CD4-positive, alpha-beta T cell (primary cell): ENCODE data around the gene APOA4. TPM values are rescaled to one million over a fixed set of nuclear protein-coding genes. Genes with fewer than 3 reads are reported as not detected.
A peak's percentile ranks its signal among the peaks of the same experiment; 100 is the strongest.

Source experiments
- ATAC-seq: fragments of 200-7000 bp; cut with Tn5 transposase; one replicate; pipeline ENCODE4 v1.10.0; 2022; ENCODE audit warnings: mild to moderate bottlenecking; ENCODE audit not compliant: poor library complexity
- CTCF ChIA-PET: fragments of 350-600 bp; sonication (Branson Sonifier 250); formaldehyde crosslinking; loops from one replicate; lab custom pipeline; 2021; ENCODE audit warnings: antibody characterized with exemption, inconsistent platforms; lab: Charles Lee
- POLR2A ChIA-PET: fragments of 350-600 bp; sonication (Branson Sonifier 250); formaldehyde crosslinking; loops from one replicate; lab custom pipeline; 2021; ENCODE audit warnings: antibody characterized with exemption, inconsistent platforms; lab: Charles Lee
- DNase-seq, 14 experiments: peaks; one replicate each; pipeline ENCODE4 v3.0.0-alpha.2; 2013 to 2020; ENCODE audit warnings: mixed read lengths in 2 of 14
- H3K27ac ChIP-seq, 2 donors: one replicate each; pipeline versions ENCODE4 v1.5.1 to v1.7.0; 2013; ENCODE audit warnings: low read length in 2 of 2, low read depth in 1 of 2, mild to moderate bottlenecking in 1 of 2
- H3K27me3 ChIP-seq, 2 experiments: 1 replicate in 1 of 2; 2 replicates in 1 of 2; pipeline versions ENCODE4 v1.6.1 to v1.7.0; 2013; ENCODE audit warnings: low read length in 2 of 2, control low read depth in 1 of 2, mild to moderate bottlenecking in 1 of 2, moderate library complexity in 1 of 2; ENCODE audit not compliant: insufficient read depth in 2 of 2, control insufficient read depth in 1 of 2
- H3K36me3 ChIP-seq: one replicate; pipeline ENCODE4 v1.6.1; 2013; ENCODE audit warnings: low read length, control low read depth; ENCODE audit not compliant: insufficient read depth
- H3K4me1 ChIP-seq: one replicate; pipeline ENCODE4 v1.6.1; 2013; ENCODE audit warnings: low read length, control low read depth; ENCODE audit not compliant: insufficient read depth
- H3K4me3 ChIP-seq: one replicate; pipeline ENCODE4 v1.5.1; 2013; ENCODE audit warnings: mild to moderate bottlenecking, low read length, moderate library complexity
- H3K9me3 ChIP-seq, 2 experiments: 1 replicate in 1 of 2; 2 replicates in 1 of 2; pipeline versions ENCODE4 v1.6.1 to v1.7.0; 2013; ENCODE audit warnings: low read length in 2 of 2, mild to moderate bottlenecking in 2 of 2, control low read depth in 1 of 2, moderate library complexity in 1 of 2; ENCODE audit not compliant: control insufficient read depth in 1 of 2, insufficient read depth in 1 of 2
- H3K27ac Mint-ChIP-seq: one replicate; pipeline ENCODE4 v1.8.0; 2020; ENCODE audit warnings: mixed read lengths
- H3K27me3 Mint-ChIP-seq: one replicate; pipeline ENCODE4 v1.8.0; 2021; ENCODE audit warnings: mixed read lengths
- H3K36me3 Mint-ChIP-seq: one replicate; pipeline ENCODE4 v1.8.0; 2021; ENCODE audit warnings: low read depth, mixed read lengths
- H3K4me1 Mint-ChIP-seq: one replicate; pipeline ENCODE4 v1.8.0; 2021; ENCODE audit warnings: low read depth, mixed read lengths
- H3K4me3 Mint-ChIP-seq: one replicate; pipeline ENCODE4 v1.8.0; 2020; ENCODE audit warnings: mild to moderate bottlenecking, mixed read lengths
- H3K9me3 Mint-ChIP-seq: one replicate; pipeline ENCODE4 v1.8.0; 2020; ENCODE audit warnings: mixed read lengths
- intact Hi-C, 2 experiments: fragments of 100-400 bp; cut with DNase I in 1 of 2; cut with micrococcal nuclease in 1 of 2; formaldehyde crosslinking; loops; one replicate each; pipeline versions ENCODE4 v1.15.1 to v1.9.0; 2023 to 2025; cut with DNase I, micrococcal nuclease
- total RNA-seq, 174 experiments: library from RNA in 2 of 174; stranded (reverse) in 2 of 174; gene quantifications; one replicate each; pipeline ENCODE4 v1.2.3 and lab custom pipeline; 2021 to 2026
- TF ChIP-seq, protein P1 (sequence below): fragments of 200-600 bp; IDR thresholded peaks from one replicate; pipeline ENCODE4 v1.8.0; 2022; ENCODE audit warnings: antibody characterized with exemption, mild to moderate bottlenecking

APOA4 gene
- total RNA-seq, 2 experiments from 2014 or later, result not detected

GRCh38 chr11:116791813-116792143 lies 31.3 kb downstream of the APOA4 start, which contains the start of gene APOA5:
TSS of gene APOA5 (minus strand) at chr11:116791879. CDS start at chr11:116791860, 19 bp downstream.
- ChIA-PET CTCF (interaction anchor here (0.5 to 2.0 kb wide), 26 partner anchors 8 to 435 kb away, joined by 3 to 17 read pairs (median 3); partner anchors contain the start of genes BUD13, PAFAH1B2 and SIK3), POLR2A (interaction anchor here (0.9 to 2.6 kb wide), 7 partner anchors 44 to 352 kb away, joined by 3 to 20 read pairs (median 5); partner anchors contain the start of genes PAFAH1B2 and SIK3)
- DNase-seq (no peak), ATAC-seq (no peak)
- no peak within 1 kb of the TSS for H3K27ac ChIP-seq
- H3K9me3 ChIP-seq, result no peaks in the 10 kb centered on the region
- no peaks in the 10 kb centered on the region for H3K27me3 ChIP-seq
- peaks cover 27% of the 10 kb centered on the region for H3K4me1 ChIP-seq
- intact Hi-C loops, result loop anchor here (1.0 to 5.0 kb wide), 4 partner anchors 45 to 435 kb away; no protein-coding TSS in a partner anchor
- no peak within 1 kb of the TSS for H3K4me3 ChIP-seq
- no peaks in the 10 kb centered on the region for H3K9me3 Mint-ChIP-seq
- H3K4me3 Mint-ChIP-seq, result peak within 1 kb of the TSS; percentile 85
- TF ChIP-seq, protein P1, sequence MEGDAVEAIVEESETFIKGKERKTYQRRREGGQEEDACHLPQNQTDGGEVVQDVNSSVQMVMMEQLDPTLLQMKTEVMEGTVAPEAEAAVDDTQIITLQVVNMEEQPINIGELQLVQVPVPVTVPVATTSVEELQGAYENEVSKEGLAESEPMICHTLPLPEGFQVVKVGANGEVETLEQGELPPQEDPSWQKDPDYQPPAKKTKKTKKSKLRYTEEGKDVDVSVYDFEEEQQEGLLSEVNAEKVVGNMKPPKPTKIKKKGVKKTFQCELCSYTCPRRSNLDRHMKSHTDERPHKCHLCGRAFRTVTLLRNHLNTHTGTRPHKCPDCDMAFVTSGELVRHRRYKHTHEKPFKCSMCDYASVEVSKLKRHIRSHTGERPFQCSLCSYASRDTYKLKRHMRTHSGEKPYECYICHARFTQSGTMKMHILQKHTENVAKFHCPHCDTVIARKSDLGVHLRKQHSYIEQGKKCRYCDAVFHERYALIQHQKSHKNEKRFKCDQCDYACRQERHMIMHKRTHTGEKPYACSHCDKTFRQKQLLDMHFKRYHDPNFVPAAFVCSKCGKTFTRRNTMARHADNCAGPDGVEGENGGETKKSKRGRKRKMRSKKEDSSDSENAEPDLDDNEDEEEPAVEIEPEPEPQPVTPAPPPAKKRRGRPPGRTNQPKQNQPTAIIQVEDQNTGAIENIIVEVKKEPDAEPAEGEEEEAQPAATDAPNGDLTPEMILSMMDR, result no peak
- H3K36me3 Mint-ChIP-seq, result peaks cover 16% of the 10 kb centered on the region
- H3K27me3 Mint-ChIP-seq, result peaks cover 4% of the 10 kb centered on the region
- H3K36me3 ChIP-seq, result no peaks in the 10 kb centered on the region
- peak within 1 kb of the TSS; percentile 81 for H3K27ac Mint-ChIP-seq
- peaks cover 37% of the 10 kb centered on the region for H3K4me1 Mint-ChIP-seq

GRCh38 chr11:116791002-116791812 lies 31.9 kb downstream of the APOA4 start:
- Mint-ChIP-seq H3K4me1 (peaks cover 42% of the 10 kb centered on the region), H3K36me3 (peaks cover 22% of the 10 kb centered on the region), H3K27ac (peak overlapping the region; percentile 81), H3K27me3 (no peaks in the 10 kb centered on the region), H3K4me3 (peak overlapping the region; percentile 85), H3K9me3 (no peaks in the 10 kb centered on the region)
- Histone ChIP-seq H3K4me1 (peaks cover 33% of the 10 kb centered on the region), H3K4me3 (no peak overlapping the region), H3K36me3 (peaks cover 4% of the 10 kb centered on the region), H3K27me3 (no peaks in the 10 kb centered on the region), H3K9me3 (no peaks in the 10 kb centered on the region), H3K27ac (no peak overlapping the region)
- ATAC-seq, result peak; percentile 55
- POLR2A ChIA-PET, result interaction anchor here (0.9 to 2.6 kb wide), 7 partner anchors 44 to 353 kb away, joined by 3 to 20 read pairs (median 5); partner anchors contain the start of genes PAFAH1B2 and SIK3
- DNase-seq, result peak; percentile 64 to 85 (median 74)
- TF ChIP-seq, protein P1, result peak; percentile 81
- CTCF ChIA-PET, result interaction anchor here (0.5 to 2.0 kb wide), 27 partner anchors 8 to 436 kb away, joined by 3 to 17 read pairs (median 3); partner anchors contain the start of genes BUD13, PAFAH1B2 and SIK3
- intact Hi-C loops, result loop anchor here (1.0 to 5.0 kb wide), 4 partner anchors 45 to 436 kb away; no protein-coding TSS in a partner anchor

DNA sequence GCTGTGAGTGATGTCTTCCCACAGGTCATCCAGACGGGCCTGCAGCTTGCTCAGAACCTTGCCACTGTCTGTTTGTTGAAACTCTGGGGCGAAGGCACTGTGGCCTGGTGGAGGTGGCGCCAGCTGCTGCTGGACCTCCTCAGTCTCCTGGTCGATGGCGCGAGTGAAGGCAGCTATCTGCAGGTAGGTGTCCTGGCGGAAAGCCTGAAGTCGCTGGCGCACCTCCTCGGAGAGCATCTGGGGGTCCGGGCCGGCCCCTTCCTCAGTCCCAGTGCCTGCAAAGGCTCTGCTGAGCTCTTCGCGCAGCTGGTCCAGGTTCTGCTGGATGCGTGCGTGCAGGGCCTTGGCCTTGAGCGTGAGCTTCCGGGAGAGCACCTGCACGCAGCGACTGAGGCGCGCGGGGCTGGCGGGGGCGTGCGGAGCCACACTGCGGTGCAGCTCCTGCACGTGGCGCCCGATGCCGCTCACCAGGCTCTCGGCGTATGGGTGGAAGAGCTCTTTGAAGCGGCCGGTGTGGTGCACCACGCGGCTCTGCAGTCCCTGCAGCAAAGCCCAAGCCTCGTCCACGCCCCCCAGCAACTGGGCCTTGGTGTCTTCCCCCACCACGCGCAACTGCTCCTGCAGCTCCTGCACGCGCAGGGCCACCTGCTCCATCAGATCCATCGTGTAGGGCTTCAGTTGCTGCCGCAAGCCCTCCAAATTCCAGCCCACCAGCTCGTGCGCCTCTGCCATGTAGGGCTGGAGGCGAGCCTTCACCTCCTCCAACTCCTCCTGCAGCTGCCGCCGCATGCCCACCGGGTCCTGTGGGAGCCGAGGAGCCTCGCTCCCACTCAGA lies 32.7 kb downstream of the APOA4 start:
- H3K4me1 Mint-ChIP-seq, result peaks cover 51% of the 10 kb centered on the region
- no peak overlapping the region for H3K4me3 ChIP-seq
- H3K4me3 Mint-ChIP-seq, result peak overlapping the region; percentile 85
- H3K9me3 ChIP-seq, result no peaks in the 10 kb centered on the region
- H3K27me3 ChIP-seq, result no peaks in the 10 kb centered on the region
- peaks cover 38% of the 10 kb centered on the region for H3K4me1 ChIP-seq
- TF ChIP-seq, protein P1, result no peak
- ChIA-PET POLR2A (interaction anchor here (0.6 to 2.6 kb wide), 9 partner anchors 16 to 354 kb away, joined by 3 to 20 read pairs (median 4); partner anchors contain the start of genes PAFAH1B2 and SIK3), CTCF (interaction anchor here (0.6 to 2.0 kb wide), 23 partner anchors 7 to 436 kb away, joined by 3 to 17 read pairs (median 3); partner anchors contain the start of genes BUD13 and SIK3)
- peaks cover 12% of the 10 kb centered on the region for H3K36me3 ChIP-seq
- H3K27ac Mint-ChIP-seq, result peak overlapping the region; percentile 81
- intact Hi-C loops, result loop anchor here (1.0 to 5.0 kb wide), 4 partner anchors 46 to 436 kb away; no protein-coding TSS in a partner anchor
- peaks cover 30% of the 10 kb centered on the region for H3K36me3 Mint-ChIP-seq
- H3K27me3 Mint-ChIP-seq, result no peaks in the 10 kb centered on the region
- no peak for ATAC-seq
- DNase-seq, result peak in 1 of 14 experiments; percentile 31
- H3K9me3 Mint-ChIP-seq, result no peaks in the 10 kb centered on the region
- no peak overlapping the region for H3K27ac ChIP-seq
